Hindlimb muscle (tissue), 1 donor: ENCODE results near the gene MED13L. TPM values are rescaled to one million over a fixed set of nuclear protein-coding genes. Genes with fewer than 3 reads are reported as not detected.
"Not testable (repeated sequence)": the region's sequence is repeated elsewhere in the genome, so short reads cannot be mapped to it uniquely, and the experiment has no call there.

ENCODE experiments used
- DNase-seq: peaks from one replicate; pipeline ENCODE4 v3.0.0-alpha.2; 2013
- polyA plus RNA-seq: library from polyadenylated mRNA; unstranded; fragments of 120-200 nt; gene quantifications from one replicate; pipeline ENCODE4 v1.2.1, GENCODE V29; 2013; ENCODE audit not compliant: insufficient read length

Gene MED13L
- polyA plus RNA-seq, 1 donor = 48.1 TPM

GRCh38 chr12:115998794-115999478, 278.6 kb downstream of the MED13L start:
- DNase-seq = no peak

GRCh38 chr12:115998119-115998633, 279.3 kb downstream of the MED13L start:
- peak; percentile 54 for DNase-seq

- no peak for DNase-seq
Observed at GRCh38 chr12:115993737-115994136, 283.8 kb downstream of the MED13L start.

DNA sequence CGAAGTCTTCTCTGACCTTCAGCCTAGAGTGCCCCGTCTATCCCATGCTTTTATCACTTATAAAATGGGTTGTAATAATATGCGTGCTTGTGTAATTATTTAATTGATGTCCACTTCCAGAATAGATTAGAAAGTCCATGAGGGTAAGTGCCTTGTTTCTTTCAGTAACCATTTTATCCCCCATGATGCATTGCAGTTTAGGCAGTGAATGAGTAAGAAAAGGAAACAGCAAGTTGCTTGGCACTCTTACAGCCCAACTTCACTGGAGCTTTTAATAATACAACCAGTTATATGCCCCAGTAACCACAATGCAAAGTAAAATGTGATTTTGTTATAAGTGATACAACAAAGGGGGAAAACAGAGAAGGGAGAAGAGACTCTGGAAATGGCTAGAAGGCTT, 287.3 kb downstream of the MED13L start:
- DNase-seq = no peak

- no peak for DNase-seq
Observed at GRCh38 chr12:115988625-115989563, 288.6 kb downstream of the MED13L start.

DNA sequence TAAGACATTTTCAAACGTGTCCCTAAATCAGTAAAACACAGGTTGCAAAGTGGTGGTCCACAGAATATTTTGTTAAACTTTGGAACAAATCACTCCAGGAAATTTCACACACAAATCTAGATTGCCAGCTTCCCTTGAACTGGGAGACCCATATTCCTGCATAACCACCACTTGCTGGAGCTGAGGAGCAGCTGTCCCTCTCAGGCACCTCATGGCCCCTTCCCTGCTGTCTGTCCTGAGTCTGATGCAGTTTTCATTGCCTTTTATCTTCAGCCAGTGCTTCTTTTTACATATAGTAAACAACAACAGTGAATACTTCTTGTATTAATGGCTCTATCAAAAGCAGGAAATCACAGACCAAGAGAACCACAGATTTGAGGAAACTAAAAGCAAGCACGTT, 289.3 kb downstream of the MED13L start:
- DNase-seq = no peak

DNA sequence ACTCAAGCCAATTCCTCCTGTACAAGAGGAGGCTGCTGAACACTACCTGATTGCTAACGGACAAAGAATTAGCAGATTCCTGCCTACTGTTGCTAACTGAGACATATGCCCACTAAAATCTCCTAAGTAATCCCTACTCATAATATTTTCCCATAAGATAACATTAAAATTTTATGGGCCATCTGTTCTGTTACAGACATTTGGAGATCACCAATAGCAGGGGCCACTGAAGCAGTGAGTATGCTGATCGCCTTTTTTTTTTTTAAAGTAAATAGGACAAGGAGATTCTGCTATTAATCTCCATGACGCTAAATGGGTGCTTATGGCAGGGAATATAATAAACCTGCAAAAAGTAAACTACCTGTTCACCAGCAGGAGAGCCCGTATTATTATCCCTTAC, 292.9 kb downstream of the MED13L start:
- no peak for DNase-seq

GRCh38 chr12:115983226-115983798, 294.2 kb downstream of the MED13L start:
- DNase-seq = no peak

DNA sequence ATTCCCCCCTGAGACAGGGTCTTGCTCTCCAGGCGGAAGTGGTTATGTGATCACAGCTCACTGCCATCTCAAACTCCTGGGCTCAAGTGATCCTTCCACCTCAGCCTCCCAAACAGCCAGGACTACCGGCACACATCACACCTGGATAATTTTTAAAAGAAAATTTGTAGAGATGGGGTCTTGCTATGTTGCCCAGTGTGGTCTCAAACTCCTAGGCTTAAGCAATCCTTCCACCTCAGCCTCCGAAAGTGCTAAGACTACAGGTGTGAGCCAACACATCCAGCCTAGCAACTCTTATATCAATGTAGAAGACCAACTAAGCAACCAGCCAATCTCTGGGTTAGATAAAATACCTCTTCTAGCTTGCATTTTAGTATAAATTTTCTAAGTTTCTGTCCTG, 297.2 kb downstream of the MED13L start:
- no peak for DNase-seq

DNA sequence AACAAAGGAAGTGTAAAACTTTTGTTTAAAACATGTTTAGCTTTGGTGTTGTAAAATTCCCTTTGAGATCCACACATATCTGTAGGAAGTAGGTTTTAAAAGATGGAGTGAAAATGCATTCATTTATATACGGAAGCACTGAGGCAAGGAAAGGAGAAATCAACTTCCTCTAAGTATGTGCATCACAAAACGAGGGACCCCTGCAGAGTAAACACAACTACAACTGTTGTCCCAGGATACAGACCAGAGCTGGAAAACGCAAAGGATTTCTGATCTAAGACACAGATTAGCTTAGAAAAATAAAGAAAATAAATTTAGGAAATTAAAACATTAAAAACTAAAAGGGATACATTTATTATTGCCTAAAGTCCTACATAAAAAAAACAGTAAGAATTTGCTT, 297.6 kb downstream of the MED13L start:
- DNase-seq = no peak

DNA sequence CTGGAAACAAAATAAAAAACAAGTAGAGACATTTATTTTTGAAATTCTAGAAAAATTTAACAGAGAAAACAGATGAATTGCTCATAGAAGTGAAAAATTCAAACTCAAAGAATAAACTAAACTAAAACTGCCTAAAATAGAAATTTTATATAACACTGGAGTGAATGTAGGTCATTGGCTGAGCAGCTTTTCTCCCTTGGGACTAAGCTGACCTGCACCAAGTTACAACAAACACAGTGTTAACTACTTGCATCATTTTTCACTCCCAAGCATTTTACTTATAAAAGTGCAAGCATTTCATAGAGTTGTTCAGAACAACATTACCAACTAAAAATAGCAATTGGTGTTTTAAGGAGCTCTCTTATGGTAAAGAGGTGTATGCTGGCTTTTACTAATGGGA, 298.1 kb downstream of the MED13L start:
- no peak for DNase-seq

- DNase-seq = not testable (repeated sequence)
Observed at GRCh38 chr12:115976829-115977228, 300.7 kb downstream of the MED13L start.

DNA sequence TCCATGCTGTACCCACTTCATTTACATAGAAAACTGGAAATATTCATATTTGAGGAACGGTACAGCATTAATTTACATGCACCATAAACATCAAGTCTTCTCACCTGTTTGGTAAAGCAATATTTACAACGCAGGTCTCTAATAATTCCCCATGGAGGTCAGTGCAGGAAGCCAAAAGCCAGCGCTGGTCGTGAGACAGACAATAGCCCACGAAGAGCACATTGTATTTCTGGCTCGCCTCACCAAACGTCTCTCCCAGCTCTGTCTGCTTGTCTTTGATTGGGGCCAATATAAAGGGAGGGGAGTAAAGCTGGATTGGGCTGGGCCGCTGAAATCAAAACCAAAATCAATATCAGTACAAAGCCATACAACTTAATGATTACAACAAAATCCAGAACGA, 302.1 kb downstream of the MED13L start:
- no peak for DNase-seq

GRCh38 chr12:115973968-115974724, 303.3 kb downstream of the MED13L start:
- DNase-seq = no peak

DNA sequence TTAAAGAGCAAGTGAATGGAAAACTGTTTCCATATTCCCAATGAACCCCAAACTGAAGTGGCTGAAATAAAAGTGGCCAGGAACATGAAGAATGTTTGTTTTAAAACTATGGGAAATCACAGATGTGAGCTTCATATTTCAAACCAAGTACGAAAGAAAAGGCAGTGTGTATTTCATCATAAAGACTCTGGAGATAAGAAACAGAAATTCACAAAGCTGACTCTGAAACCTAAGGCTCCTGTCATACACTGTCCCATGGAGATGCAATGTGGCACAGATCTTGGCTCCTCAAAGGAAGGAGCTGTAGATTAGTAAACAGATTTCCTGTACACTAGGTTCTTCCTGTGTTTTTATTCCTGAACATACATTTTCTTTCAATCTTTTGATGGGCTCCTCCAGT, 304.4 kb downstream of the MED13L start:
- DNase-seq = no peak

DNA sequence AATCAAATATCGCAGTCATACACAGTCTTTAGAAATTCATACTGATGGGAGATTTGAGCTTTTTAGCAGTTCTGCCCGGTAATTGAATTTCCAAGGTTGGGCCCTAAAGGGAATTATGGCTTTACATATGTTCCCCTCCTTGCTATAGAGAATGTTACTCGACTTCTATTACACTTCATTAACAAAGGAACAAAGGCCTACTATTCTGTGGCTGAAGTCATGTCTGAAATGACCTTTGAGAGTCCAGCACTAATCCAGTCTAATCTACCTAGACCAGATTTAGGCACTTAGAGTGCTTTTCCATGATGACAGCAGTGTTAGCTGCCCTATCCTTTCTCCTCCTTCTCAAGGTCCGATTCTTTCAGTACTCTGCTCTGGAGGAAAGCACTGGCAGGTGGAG, 305.3 kb downstream of the MED13L start:
- no peak for DNase-seq

DNA sequence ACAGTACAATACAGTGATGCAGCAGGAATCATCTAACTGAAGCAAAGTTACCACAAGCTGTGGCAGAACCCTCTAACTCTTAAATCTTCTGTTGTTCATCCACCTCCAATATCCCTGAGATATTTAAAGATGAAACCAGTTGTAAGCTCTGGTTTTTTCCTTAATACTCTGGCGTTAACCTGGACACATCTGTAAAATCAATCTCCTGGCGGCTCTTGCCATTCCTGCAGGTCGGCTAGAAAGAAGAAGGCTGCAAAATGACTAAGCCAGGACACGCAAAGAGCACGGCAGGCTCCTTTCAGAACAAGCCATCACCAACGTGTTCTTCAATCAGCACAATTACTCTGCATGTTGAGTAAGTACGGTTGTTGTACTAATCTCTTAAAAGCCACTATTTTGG, 309.3 kb downstream of the MED13L start:
- peak; percentile 66 for DNase-seq

DNA sequence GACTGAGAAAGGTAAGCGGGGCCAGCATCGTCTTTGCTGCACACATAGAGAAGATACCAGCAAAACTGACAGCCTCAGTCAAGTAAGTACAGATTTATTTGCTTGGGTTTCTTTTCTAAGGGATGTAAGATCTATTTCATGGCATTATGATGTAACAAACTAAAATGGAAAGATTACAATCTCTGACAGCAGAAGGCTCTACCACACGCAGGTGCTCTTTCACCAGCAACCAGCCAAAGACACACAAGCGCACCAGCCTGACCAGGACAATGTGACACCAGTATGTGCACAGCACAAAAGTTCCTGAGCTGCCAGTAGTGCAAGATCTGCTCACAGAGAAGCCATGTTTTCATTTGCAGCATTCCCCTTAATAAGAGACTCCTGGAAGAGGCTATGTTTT, 311.1 kb downstream of the MED13L start:
- no peak for DNase-seq

DNA sequence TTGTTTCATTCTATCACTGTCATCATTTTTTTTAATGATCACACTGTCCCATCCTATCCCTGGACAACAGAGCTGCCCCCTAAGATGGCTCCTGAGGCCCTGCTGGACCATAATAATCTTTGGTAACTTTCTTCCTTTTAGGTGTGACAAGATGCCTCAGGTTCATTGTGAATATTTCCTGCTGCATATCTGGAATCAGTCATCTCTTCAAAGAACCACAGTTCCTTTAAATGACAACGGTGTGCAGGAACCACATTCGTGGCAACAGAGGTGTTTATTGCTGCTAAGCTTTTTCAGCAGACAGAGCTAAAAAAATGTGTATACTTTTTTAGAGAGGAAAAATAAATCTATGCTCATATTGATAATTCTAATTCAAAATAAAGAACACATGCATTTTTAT, 312.9 kb downstream of the MED13L start:
- DNase-seq = no peak

DNA sequence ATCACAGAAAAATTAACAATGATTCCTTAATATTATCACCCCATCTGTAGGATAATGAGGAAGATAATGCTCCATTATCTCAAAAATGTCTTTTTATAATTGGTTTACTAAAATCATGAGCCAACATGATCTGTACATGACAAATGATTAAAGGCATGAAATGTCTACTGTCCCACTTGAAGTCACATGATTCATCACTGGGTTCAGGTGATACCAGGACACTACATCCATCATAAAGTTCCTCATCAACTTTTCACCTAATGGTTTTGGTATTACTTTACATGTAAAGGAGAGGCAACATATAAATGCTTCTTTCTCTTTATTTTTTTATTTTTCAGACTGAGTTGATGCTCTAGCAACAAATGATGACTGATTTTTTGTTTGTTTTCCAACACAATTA, 313.3 kb downstream of the MED13L start:
- DNase-seq = no peak

DNA sequence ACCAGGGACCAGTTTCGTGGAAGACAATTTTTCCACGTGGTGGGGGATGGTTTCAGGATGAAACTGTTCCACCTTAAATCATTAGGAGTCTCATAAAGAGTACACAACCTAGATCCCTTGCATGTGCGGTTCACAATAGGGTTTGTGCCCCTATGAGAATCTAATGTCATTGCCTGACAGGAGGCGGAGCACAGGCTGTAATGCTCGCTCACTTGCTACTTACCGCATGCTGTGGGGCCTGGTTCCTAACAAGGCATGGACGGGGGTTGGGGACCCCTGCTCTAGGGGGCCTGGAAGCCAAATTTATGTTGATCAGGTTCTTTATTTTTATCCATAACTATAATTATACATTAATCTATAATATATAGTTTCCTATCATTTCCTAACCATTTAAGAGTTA, 315.3 kb downstream of the MED13L start:
- DNase-seq = no peak
